Stimulated activated CD8-positive, alpha-beta memory T cell treated with anti-CD3 and anti-CD28 coated beads, Interleukin-15, amount 100 ng/mL, for 48 hours (primary cell): ENCODE data around the gene SLC5A11.
"Not testable (repeated sequence)": the region's sequence is repeated elsewhere in the genome, so short reads cannot be mapped to it uniquely, and the experiment has no call there.

Experiments used
- DNase-seq, 2 donors: peaks; one replicate each; pipeline ENCODE4 v3.0.0-alpha.2; 2020; ENCODE audit warnings: low read depth in 2 of 2

The SLC5A11 gene, protein sequence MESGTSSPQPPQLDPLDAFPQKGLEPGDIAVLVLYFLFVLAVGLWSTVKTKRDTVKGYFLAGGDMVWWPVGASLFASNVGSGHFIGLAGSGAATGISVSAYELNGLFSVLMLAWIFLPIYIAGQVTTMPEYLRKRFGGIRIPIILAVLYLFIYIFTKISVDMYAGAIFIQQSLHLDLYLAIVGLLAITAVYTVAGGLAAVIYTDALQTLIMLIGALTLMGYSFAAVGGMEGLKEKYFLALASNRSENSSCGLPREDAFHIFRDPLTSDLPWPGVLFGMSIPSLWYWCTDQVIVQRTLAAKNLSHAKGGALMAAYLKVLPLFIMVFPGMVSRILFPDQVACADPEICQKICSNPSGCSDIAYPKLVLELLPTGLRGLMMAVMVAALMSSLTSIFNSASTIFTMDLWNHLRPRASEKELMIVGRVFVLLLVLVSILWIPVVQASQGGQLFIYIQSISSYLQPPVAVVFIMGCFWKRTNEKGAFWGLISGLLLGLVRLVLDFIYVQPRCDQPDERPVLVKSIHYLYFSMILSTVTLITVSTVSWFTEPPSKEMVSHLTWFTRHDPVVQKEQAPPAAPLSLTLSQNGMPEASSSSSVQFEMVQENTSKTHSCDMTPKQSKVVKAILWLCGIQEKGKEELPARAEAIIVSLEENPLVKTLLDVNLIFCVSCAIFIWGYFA

DNA sequence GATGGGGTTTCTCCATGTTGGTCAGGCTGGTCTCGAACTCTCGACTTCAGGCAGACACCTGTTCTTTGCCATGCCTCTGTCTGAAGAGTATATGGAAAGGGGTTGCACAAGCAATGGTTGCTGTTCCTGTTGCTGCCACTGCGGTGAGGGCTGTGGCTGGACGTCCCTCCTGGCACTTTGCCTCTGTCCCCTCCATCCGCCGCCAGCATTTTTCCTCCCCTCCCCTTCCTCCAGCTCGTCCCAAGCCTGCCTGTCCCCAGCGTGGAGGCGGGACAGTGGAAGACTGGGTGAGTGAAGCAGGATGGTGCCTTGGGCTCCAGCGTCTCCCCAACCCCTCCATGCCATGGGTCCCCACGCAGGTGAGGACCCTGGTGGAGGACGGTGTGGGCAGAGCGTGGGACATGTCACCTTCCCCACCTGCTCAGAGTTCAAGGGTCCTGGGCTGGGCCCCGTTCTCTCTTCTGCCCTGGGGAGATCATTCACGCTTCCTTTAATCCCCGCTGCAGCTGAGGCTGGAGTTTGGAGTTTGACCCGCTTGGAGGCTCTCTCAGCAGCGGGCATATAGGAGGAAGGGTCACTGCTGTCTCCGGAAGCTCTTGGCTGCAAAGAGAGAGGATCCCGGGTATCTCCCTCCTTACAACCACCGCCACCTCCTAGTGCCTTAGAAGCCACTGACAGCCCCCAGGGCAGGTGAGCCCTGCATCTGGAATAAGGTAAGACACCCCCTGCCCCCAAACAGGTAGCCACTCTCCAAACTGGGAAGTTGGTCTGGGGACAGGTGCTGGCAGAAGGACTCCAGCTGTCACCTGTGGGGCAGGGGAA, at the start of gene SLC5A11:
Gene SLC5A11 (plus strand): TSS at position 238 of the 822 bp plus-strand sequence. CDS start 12,681 bp downstream, outside the sequence.
- DNase-seq, result no peak

- no peak for DNase-seq
These were observed 45.2 kb upstream of the SLC5A11 start for GRCh38 chr16:24800586-24800985.

DNA sequence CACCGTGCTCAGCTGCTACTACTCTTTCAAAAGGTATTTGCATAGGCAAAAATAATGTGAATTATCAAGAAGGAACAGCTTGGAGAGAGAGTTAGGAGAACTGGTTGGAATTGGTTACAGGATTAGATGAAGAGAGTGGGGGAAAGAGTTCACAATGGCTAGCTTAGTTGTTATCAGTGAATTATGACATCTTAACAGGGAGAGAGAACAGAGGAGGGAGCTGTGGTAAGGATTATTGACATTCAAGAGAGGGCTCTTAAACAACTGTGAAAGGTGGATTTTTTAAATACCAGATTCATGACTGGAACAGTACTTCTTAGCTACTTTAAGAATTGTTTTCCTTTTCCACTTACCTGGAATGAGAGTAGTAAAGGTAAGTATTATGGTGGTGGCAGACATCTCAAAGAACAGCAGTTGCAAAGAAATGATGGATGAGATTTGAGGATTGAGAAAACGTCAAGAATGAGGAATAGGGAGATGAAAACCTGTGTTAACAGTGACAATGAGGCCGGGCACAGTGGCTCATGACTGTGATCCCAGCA, 43.9 kb upstream of the SLC5A11 start:
- no peak for DNase-seq

GRCh38 chr16:24805484-24805883, 40.3 kb upstream of the SLC5A11 start:
- DNase-seq, result no peak

DNA sequence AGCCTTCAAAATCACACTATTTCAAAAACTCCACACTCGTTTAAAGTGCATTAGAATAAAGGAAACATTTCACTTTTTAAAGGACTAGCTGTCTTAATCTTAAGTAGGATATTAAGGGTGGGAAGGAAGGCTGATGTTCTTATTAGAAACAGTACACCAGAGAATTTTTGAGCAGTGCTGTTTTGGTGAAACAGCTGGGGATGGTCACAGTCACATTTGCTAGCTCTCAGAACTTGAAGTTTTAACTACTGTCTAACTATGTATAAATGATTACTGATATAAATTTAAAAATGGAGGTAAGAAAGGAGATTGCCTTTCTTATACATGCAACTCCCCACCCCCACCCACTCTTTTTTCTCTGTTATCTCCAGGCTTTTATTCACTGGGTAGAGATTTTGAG, 38.5 kb upstream of the SLC5A11 start:
- DNase-seq, result no peak

DNA sequence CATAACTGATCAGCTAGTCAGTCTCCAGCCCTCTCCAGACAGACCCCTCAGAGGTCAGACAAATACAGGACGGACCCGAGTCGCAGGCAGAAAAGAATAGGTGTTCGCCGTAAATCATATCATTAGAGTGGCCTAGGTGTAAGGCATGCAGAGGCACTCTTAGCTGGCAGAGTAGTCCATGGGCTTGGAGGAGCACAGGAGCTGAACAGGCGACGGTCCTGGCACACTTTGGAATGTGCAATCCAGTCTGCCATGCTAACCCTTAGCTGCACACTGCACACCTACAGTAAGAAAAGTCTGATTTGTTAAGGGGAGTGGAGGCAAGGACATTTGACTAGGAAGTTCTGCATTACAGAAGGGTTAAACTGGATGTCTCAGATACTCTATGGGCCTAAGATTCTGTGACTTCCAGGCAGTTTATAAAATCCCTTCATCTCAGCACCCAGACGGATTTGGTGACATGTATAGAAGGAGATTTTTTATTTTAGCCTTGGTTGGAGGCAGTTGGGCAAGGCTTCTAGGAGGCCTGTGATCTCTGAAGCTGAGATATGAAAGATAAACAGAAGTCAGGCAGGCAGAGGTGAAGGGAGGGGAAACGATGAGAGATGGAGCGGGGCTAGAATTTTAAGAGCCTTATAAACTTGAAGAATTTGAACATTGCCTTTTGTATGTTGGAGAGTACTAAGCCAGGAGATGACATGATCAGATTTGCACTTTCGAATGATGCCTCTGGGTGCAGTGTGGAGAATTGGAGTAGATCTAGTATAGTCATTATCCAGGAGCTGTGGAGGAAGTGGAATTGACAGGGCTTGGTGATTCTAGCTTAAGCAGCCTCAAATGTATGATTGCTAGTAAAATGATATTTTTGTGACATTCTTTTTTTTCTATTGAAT, 34.6 kb upstream of the SLC5A11 start:
- no peak for DNase-seq

GRCh38 chr16:24812813-24813212, 33.0 kb upstream of the SLC5A11 start:
- not testable (repeated sequence) for DNase-seq

DNA sequence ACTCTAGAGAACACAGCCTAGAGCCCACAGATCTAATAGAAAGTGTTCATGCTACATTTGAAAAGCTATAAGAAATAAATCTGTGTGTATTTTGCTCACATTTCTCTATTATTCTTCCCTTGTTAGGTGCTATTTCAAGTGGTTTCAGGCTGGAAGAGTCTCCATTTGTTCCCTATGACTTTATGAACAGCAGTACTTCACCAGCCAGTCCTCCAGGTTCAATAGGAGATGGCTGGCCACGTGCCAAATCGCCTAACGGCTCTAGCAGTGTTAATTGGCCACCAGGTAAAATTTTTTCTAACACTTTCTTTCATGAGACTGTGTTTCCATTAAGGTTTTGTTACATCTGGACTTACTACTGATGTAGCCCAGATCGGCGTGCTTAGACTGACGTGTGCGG, 30.7 kb upstream of the SLC5A11 start:
- DNase-seq, result no peak

- no peak for DNase-seq
These were observed 29.1 kb upstream of the SLC5A11 start for GRCh38 chr16:24816688-24817087.

DNA sequence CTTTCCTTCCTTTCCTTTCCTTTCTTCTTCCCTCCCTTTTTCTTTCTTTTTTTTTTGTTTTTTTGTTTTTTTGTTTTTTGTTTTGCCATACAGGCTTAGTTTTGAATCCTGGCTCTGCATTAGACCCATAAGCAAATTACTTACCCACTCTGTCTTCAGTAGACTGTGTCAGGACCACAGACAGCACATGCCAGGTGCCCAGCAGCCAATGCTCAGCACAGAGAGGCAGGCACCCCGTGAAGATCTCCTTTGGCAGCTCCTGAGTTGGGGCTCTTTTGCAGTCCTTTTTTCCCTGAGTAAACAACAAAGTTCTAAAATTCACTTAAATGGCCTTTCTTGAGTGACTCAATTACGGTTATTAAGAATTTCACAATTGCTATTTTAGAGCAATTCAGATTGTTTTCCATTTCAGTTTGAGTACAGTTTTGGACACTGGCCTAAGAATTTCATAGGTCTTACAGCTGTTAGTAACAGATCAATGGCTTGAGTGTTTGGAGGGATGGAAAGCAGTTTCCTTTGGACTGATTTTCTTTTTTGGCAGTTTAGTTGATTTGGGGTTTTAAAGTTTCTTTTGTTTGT, 26.2 kb upstream of the SLC5A11 start:
- DNase-seq, result no peak

- DNase-seq, result no peak
These were observed 25.2 kb upstream of the SLC5A11 start for GRCh38 chr16:24820522-24820921.

GRCh38 chr16:24821129-24821528, 24.6 kb upstream of the SLC5A11 start:
- DNase-seq, result no peak

GRCh38 chr16:24822542-24822941, 23.2 kb upstream of the SLC5A11 start:
- DNase-seq, result no peak

DNA sequence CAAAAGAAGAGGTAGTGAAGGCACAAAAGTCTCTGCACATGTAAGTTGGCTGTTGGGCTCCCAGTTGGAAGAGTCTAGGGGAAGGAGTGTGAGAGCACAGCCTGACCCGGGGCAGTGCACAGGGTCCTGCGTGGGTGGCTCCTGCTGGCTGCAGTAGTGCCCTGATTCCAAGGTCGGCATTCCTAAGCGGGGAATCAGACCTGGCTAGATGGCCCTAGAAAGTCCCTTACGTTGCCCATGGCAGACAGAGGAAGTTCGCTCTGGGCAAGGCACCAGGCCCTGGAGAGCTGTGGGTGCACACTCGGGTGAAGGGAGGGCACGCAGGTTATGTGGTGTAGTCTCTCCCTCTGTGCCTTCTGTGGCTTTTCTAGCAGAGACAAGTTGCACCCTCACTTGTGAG, 22.8 kb upstream of the SLC5A11 start:
- no peak for DNase-seq

GRCh38 chr16:24825696-24826095, 20.1 kb upstream of the SLC5A11 start:
- no peak for DNase-seq

DNA sequence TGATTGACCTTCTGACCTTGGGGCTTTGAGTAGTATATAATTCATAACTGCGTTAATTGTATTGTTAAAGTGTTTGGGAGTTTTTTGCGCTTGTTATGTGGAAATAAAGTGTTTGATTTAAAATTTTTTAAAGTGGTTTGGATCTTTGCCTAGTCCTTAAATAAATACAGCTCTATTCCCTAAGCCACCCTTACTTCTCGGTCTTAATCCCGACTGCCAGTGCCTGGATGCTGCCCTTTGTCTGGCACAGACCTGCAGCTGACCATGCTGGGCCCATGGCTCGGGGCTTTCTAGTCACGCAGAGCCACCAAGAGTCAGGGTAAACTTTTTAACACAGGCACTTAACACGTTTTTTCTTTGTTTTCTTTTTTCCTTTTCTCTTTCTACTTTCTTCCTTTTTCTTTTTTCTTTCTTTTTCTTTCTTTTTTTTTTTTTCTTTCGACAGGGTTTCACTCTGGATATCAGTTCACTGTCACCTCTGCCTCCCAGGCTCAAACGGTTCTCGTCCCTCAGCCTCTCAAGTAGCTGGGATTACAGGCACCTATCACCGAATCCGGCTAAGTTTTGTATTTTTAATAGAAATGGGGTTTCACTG, 19.6 kb upstream of the SLC5A11 start:
- no peak for DNase-seq

DNA sequence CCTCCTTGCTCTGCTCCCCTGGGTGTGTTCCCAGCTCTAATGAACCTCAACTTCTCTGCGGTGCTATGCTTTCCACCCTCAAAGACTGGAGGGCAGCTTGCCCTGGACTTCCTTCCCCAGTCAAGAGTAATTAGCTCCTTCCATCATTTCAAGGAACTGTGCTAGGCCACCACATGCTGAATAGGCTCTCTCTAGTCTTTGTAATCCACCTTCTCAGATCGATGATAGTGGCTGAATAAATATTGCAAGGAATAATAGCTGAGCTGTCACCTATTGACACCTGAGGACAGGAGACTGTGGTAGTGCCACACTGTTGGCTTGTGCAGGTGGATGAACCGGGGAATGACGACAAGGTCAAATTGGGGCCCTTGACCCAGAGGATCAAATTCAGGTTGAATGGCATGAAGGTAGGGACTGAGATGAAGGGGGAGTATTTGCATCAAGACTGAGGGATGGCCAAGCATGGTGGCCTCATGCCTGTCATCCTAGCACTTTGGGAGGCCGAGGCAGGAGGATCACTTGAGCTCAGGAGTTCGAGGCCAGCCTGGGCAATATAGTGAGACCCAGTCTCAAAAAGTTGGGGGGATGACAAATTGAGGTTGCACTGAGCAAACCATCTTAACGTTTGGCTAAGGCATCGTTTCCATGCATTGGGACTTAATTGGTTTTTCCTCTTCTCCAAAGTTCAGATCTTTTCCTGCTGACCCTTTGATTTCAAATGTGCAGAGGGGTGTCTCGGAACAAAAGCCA, 18.8 kb upstream of the SLC5A11 start:
- no peak for DNase-seq

GRCh38 chr16:24829153-24829552, 16.6 kb upstream of the SLC5A11 start:
- DNase-seq, result no peak

- no peak for DNase-seq
These were observed 12.4 kb upstream of the SLC5A11 start for GRCh38 chr16:24833352-24833751.
